HPDE6-E6E7 (cell line): Measurements from ENCODE around the gene B4GALNT3.
"Not testable (repeated sequence)": the region's sequence is repeated elsewhere in the genome, so short reads cannot be mapped to it uniquely, and the experiment has no call there.

ENCODE experiments used
- DNase-seq: peaks from one replicate; pipeline ENCODE4 v3.0.0; 2011; ENCODE audit warnings: missing footprints; ENCODE audit errors: extremely low spot score

B4GALNT3 gene

GRCh38 chr12:575129-575502 is 115.4 kb downstream of the B4GALNT3 start:
- no peak for DNase-seq

DNA sequence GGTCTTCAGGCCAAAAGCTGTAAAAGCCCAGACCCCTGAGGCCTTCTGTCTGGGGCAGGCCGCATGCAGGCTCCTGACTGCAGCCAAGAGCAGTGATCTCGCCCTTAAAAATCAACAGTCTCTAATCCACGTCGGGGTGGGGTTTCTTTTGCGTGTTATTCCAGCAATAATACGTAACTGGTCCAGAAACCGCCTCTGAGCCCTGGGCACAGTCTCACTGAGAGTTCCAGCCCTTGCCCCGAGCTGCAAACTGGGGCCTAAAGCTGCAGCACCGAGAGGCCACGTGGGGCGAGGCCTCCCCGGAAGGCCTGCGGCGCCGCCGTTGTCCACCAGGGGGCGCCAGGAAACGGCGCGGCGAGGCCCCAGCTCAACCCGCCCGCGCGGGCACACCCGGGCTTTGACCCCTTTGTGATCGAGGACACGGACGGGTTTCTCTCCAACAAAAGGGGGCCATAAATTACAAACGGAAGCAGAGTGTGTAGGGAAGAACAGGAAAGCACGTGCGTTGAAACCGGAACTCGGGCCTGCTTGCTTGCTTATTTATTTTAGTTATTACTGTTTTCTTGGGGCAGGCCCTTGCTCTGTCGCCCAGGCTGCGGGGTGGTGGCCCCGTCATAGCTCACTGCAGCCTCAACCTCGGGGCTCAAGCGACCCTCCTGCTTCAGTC is 116.3 kb downstream of the B4GALNT3 start:
- DNase-seq: peak; percentile 77

GRCh38 chr12:576615-577110 is 116.9 kb downstream of the B4GALNT3 start:
- no peak for DNase-seq

- not testable (repeated sequence) for DNase-seq
Measured at GRCh38 chr12:577994-578747, 118.4 kb downstream of the B4GALNT3 start.

DNA sequence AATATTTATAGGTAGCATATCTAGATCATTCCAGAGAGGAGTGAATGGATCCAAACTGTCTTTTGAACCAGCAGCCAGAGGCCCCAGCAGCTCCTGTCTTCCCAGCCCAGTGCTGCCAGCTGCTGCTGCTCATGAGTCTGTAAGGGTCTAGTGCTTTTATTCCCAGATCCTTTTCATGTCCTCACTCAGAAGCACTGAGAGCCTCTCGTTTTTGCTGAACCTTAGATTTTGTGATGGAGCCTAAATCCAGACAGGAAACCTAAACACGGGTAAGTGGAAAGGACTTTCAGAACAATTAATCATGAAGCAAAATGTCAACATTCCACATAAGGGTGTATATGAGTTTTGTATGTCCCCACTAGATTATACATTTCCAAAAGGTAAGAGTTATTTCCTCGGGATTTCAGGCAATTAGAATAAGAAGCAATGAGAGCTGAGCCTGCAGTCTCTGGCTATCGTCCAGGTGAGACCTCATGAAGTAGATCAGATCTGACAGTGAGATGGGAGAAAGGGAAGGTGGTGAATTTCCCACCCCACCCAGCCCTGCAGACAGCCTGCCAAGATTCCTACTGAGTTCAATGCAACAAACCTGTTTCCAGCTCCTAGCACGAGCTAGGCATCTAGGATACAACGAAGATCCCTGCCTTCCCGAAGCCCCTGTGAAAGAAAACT is 119.1 kb downstream of the B4GALNT3 start:
- no peak for DNase-seq

DNA sequence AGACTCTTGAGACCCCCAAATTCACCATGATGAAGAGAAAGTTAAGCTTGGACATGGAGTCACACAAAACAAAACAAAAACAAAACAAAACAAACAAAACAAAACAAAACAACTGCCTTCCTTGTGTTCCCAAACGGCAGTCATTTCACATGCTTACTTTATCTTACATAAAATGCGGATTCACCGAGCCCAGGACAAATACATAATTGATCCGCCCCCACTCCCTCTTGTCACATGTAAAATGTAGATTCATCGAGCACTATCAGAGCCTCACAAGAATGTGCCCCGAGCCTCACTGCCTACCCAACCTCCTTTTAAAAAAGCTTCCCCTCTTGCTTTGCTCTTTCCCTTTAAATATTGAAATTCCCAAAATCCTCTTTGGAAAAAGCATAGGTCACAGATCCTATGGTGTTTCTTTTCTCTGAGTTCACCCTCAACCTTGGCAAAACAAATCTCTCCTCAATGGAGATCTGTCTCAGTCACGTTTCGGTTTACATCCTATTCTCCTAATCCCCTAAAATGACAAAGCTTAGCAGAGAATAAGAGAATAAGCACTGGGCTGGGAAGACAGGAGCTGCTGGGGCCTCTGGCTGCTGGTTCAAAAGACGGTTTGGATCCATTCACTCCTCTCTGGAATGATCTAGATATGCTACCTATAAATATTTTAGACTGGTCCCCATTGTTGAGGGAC is 119.8 kb downstream of the B4GALNT3 start:
- no peak for DNase-seq

GRCh38 chr12:580813-581212 is 121.1 kb downstream of the B4GALNT3 start:
- no peak for DNase-seq

DNA sequence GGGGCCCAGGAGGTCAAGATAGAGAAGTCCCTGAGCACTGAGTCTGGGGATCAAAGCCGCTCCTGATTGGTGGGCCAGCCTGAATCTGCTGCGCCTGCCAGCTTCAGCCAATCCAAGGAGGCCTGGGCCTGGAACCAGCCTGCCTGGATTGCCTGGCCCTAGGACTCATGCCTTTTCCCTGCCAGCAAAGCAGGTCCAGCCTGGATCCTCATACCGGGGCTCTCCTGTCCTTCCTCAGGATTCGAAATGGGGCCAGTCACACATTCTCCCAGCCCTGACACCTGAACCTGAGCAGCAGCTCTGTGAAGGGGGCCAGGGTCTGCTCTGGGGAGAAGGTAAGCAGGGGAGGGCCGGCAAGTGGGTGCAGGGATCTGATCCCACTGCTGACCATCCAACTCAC is 121.6 kb downstream of the B4GALNT3 start:
- DNase-seq: no peak

- DNase-seq: no peak
Measured at GRCh38 chr12:581746-582145, 122.0 kb downstream of the B4GALNT3 start.

DNA sequence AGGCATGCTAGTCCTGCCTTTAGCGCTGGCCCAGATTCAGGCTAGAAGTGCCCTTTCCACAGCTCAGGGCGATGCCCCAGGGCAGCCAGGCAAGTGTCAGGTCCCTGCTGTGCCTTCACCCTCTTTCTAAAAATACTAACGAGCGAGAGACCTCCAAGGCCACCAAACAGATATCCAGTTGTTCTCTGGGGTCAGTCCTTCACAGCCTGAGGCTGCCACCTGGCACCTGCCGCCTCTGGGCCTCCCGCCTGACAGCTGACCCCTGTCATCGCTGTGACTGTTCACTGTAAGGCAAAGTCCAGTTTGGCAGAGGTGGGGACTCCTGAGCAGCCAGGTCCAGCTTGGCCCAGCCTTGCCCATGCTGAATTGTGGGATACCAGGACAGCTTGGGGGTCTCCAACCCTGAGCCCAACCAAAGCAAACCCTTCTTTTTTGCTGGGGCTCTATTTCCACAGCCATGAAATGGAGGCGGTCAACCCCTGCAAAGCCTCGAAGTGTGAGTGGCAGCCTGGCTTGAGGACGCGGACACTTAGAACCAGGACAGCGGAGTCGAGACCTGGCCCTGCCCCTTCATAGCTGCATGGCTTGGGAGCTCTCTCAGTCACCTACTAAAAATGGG is 123.6 kb downstream of the B4GALNT3 start:
- no peak for DNase-seq

GRCh38 chr12:585062-586061 is 125.6 kb downstream of the B4GALNT3 start:
- no peak for DNase-seq

DNA sequence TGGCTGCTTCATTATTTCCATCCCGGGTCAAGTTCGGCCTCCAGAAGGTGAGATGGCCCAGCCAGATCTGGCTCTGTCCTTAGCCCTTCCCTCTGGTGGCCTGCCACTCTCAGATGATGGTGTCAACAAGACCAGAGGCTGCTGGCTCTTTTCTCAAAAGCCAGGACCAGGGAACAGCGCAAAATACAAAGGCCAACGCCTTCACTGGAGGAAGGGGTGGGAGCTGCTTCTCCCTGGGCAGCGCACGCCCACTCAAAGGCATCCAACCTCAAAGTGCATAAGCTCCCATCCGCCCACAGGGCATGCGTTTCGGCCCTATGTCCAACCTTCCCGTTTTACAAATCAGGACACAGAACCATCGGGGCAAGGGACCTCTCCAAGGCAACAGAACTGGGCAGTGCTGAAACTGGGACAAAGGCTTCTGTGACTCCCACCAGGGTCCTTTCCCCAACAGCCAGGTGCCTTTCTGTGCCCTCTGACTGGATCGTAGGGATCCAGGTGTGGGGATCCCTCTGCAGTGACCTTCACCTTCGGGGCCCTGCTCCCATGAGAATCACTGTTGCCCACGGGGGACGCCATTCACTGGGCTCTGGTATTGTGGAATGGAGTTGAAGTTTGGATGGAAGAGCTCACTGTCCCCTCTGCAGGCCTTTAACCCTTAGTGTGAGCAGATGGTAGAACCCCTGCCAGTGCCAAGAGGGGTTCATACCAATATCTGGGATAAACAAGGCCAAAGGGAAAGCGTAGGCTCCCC is 126.8 kb downstream of the B4GALNT3 start:
- no peak for DNase-seq

GRCh38 chr12:587132-588023 is 127.6 kb downstream of the B4GALNT3 start:
- DNase-seq: no peak

GRCh38 chr12:588024-588322 is 128.2 kb downstream of the B4GALNT3 start:
- DNase-seq: no peak

DNA sequence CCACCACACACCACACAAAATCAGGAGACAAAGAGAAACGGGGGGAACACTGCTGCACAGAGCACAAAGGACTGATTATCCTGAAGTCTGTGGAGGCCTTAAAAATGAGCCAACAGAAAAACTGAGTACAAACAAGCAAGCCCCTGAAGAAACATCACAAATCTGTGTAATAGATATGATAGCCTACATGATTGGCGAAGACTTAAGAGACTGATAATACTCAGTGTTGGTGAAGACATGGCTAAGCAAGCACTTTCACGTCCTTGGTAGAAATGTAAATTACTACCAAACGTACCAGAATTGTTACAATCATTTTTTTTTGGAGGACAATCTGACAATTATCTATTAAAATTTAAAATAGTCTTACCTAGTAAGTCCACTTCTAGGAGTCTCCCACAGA is 128.9 kb downstream of the B4GALNT3 start:
- no peak for DNase-seq

- no peak for DNase-seq
Measured at GRCh38 chr12:590206-590750, 130.5 kb downstream of the B4GALNT3 start.

DNA sequence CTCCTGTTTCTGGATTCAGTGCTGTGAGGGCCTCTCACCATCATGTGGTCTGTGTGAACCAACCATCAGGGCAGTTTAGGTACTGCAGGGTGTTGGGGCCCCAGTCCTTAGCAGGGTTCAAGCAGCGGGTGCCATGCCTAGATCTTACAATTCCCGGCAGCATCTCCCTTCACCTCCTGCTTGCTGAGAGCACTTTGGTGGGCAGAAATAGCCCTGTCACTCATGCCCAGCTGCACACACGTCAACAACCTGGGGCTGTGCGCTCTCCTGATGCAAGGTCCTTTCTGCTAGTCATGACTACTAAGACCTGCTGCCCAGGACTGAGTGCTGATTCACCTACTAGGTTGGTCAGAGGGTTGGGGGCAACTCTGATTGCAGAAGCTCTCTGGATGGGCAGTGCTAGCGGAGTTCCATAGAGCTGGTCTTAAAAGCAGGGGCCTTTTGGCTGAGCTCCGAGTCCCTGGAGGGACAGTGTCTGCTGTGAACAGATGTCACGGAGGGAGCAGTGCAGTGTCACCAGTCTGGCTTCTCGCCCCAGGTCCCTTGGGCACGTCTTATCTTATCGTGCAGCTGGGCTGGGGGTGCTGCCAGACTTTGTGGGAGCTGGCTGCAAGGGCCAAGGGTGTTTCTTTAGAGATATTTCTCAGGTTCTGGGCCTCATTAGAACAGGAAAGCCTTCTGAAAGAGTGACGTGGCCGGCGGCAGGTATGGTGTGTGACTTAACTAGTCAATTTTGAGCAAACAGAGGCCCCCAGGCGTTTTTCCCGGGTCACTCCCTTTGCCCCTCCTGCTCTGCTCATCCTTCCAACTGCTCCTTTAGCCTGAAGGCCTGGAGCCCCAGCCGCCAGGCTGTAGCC is 131.7 kb downstream of the B4GALNT3 start:
- no peak for DNase-seq
